ENCODE measurements around the gene RPS6KA2.

The RPS6KA2 gene

DNA sequence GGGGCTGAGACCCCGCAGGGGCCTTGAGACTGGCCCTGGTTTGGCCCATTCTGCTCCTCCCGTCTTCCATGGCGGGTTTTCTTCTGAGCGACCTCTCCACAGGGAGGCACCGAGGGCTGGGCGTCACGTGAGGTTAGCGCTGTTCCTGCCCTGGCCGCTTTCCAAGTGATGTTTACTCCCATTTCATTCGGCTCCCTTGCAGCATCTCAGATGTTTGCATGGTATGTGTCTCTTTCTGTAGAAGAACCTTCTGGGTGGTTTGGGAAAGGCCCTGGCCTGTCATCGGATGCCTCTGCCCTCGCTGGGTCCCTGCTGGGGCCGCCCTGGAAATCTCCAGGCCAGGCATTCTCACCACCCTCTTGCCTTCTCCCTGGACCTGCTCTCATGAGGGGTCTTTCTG, 57.8 kb downstream of the RPS6KA2 start:
- no peak for ATAC-seq

DNA sequence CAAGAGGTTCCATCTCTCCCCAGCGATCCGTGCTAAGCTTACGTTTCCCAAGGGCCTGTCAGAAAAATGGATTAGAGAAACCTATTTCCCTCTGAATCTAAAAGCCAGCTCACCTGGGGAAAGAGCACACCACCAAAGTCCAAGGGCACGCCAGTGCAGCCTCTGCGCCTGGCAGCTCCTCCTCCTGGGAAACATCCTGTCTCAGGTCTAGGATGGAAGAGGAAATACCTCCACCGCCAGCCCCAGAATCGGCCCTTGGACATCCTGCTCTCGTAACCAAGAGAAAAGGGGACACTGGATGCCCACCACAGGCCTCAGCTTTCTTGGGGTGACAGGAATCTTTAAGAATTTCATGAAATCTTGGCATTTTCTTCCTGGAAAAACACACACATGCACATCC, 59.2 kb downstream of the RPS6KA2 start:
- no peak for ATAC-seq

DNA sequence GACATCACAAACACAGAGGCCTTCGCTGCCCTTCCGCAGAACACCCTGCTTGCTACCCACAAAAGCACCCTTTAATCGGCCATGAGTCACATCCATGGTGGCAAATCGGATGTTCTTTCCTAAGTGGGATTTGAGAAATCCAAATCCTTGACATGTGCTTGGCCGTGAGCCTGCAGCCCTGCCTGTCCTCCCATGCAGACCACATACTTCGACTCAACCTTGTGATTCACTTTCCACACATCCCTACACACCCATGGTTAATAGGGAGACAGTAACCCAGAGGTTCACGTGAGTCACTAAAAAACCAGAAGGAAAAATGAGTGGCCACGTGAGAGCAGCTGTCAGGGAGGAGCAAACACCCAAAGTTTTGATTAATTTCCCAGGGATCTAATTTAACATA, 59.9 kb downstream of the RPS6KA2 start:
- ATAC-seq, result no peak

DNA sequence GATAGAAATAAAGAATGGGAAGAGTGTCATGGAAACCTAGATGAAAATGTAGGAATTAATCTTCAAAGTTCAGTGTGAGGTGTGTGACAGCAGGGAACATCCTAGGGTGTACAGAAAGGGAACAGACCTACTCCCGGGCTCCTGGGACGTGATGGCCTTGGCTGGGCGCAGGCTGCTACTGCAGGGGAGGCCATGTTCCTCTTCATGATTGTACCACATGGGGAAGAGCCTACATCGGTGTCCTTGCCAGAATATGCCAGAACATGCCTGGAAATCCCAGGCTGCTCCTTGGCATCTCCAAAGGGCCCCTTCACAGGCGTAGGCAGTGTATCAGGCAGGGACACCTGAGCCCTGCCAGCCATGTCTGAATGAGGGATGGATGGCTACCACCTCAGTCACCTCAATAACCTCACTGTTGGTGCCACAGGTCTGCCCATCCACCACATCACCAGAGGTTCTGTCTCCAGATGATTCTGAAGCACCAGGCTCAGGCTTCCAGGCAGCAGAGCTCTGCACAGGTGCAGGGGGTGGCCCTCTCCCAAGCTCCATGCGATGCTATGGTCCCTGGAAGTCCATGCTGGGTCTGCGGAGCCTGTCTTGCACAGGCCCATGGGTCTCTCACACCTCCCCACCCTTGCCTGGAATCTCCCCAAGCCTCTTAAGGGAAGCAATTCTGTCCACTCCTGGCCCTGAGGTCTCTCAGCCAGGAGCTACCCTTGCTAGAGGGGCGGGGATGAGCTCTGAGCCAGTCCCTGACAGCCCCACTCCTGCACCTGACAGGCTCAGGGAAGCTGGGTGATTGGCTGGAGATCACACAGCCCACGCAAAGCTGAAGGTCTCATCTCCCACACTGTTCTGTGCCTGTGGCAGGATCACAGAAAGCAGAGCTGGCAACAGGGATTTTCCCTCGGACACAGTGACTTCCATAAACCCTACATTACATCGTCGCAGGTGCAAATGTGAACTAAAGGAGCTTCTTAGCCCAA, 60.7 kb downstream of the RPS6KA2 start:
- no peak for ATAC-seq

DNA sequence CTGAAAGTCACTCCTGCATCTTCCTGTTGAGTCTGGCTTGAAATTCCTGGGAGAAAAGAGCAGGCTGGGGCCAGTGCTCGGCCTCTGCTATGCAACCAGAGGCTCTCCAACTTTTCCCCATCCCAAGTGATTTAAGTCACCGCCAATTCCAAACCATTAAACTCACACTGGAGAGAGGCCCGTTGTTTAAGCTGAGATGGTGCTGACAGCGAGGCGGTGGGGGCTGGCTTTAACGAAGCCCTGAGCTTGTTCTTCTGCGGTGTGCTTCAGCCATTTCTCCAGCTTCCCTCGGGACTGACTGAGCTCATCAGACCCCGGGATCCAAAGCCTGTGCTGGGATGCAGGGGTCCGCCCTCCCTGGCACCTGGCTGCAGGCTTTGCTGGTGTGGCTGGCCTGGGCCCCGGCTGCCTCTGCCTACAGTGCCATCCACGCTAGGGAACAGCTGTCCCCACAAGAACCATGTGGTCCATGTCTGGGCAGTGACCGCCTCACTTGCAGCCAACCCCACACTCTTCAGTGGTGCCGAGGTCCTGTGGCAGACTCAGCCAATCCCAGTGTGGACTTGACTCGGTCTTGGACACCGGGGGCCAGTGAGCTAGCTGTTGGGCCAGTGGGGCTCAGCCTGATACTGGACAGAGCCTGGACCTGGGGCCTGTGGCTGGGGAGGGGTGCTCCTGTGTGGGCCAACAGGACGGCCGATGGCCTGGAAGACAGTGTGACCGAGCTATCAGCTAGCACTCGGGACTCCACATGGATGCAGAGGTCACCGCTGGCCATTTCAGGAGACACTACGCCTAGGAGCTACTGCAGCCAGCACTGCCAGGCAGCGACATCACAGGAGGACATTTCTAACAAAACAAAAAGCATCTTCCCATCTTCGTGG, 61.7 kb downstream of the RPS6KA2 start:
- ATAC-seq, result no peak

DNA sequence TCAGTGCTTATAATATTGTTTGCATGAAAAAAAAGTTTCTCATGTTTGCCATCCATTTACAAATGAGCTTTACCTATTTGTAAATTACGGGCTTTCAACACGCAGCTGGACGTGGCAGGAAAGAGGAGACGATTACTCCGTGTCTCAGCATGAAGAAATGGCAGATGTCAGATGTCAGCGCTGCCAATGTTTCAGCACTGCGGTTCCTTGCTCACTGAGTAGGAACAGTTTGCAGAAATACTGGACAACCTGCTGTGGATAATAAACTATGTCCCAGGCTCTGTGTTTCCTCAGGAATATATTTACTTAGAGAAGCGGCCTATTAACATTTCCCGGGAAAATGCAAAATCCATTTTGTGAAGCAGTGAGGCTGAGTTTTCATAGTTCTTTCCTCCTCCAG, 63.2 kb downstream of the RPS6KA2 start:
- no peak for ATAC-seq

DNA sequence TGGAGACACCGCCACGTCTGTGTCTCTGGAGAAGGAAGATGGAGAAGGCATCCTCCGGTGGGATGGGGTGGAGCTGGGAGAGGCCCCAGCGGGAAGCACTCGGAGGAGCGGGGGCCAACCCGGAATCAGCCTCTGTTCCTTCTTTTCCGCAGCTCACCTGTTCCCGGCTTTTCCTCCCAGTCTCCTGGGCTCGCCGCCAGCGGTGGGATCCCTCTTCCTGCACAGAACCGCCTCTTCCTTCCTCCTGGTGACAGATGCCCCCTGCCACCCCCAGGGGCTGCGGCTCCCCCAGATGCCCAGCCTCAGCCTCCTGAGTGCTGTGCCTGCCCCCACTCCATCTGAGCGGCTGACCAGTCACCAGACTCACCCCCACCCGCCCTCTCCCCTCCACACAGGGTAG, 63.9 kb downstream of the RPS6KA2 start:
- ATAC-seq, result no peak

DNA sequence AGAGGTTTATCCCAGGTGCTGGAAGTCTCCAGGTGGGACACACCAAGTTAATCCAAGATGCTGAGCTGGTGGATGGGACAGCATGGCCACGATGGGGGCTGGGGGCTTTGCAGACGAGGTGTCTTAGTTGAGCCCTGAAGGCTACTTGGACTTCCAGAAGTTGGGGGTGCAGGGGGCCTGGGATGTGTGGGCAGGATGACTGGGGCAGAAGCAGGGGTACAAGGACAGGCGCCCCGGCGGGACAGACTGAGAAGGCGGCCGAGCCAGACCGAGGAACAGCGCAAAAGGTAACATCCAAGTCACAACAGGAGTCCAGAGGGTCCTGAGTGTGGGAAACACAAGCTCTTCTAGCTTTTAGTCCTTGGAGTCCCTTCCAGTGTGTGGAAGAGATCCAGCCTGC, 64.3 kb downstream of the RPS6KA2 start:
- ATAC-seq, result no peak

DNA sequence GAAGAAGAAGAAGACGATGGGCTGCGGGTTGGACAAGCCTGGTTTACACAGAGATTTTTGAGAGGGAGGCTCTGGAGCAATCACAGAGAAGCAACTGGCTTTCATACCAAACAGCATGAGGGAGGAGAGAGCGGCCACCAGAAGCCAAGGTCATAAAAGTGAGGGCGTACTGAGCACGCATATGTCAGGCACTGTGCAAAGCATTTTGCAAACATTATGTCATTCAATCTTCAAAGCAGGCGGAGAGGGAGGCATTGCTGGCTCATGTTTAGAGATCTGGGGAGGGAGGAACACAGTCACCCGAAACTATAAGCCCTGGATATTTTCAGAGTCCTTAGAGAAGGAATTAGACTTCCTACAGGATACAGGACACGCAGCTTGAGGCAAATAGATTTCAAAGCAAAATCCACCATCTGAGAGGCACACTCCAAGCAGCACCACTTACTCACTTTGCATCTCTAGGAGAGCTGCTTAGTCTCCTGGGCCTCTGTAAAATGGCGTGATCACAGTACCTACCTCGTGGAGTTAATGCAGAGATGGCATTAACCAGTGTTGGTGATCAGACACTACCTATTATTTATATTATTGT, 65.2 kb downstream of the RPS6KA2 start:
- no peak for ATAC-seq

DNA sequence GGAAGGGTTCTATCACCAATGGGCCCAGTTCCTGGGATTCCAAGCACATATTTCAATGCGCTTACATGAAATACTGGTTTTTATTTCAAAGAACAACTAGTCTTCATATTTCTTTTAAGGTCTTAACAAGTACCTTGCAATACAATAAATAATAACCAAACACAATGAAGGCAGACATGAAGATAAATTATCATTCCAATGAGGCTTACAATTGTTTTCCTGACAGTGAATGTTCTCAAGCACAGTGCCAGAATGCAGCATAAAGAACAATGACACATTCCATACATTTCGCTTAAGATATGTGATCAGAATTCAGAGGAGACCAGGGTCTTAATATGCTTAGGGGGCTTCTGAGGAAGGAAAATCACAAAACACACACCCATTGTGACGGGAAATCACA, 66.8 kb downstream of the RPS6KA2 start:
- ATAC-seq, result no peak

DNA sequence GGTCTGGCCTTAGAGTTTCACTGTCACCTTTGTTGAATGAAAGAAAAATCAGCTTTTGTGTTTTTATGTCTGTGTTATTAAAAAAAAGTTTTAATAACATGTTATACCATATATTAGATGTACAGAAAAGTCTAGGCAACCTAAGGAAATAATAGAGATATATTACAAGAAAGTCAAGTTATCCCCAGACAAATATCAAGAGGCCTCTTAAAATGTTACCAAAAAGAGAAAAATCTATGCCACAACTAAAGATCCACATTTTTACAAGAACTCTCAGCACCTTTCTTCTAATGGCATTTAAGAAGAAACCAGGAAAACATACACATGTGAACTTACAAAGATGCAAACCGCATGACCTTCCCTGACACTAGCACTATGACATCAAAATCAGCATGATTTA, 67.4 kb downstream of the RPS6KA2 start:
- no peak for ATAC-seq

DNA sequence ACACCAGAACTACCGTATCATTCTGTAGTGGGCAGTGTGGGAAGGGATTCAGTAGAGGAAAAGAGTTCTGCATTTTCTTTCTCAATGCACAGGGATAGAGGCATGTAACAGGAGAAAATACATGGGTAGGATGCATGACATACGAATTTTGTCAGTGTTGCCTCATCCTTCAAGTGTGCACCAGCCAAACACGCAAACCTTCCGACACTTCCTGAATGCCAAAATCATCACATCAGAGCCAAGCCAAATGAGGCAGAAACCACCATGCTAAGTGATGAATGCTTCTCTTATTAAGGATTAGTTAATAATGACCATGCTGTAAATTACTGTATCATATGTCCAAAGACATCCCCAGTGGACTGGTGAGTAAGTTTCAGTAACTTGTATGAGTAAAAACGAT, 67.8 kb downstream of the RPS6KA2 start:
- no peak for ATAC-seq

DNA sequence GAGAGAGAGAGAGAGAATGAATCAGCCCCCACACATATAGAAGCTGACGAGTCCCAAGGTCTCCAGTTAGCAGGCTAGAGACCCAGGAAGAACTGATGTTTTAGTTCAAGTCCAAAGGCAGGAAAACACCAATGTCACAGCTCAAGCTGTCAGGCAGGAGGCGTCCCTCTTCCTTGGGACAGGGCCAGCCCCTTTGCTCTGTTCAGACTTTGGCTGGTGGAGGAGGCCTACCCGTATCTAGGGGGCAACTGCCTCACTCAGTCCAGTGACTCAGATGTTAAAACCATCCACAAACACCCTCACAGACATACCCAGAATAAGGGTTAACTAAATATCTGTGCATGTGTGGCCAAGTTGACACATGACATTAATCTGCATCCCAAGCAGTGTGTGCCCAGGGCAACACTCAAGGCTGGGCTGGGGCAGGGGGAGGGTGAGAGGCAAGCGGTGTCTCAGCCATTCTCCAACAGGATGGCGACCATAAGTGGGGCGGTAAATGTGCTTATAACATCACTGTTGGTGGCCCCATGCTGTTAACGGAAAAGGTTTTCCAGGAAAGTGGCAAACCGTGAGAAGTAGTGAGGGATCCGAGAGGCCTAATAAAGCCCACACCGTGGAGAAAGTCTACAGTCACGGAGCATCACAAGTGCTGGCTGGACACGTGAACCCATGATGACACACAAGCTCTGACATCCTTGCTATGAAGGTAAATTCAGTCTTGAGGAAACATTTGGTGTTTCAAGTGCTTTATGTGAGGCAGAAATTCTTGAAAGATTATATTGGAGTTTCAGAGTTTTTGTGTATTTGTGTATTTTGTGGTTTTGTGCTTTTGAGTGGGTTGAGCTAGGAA, 68.7 kb downstream of the RPS6KA2 start:
- no peak for ATAC-seq

DNA sequence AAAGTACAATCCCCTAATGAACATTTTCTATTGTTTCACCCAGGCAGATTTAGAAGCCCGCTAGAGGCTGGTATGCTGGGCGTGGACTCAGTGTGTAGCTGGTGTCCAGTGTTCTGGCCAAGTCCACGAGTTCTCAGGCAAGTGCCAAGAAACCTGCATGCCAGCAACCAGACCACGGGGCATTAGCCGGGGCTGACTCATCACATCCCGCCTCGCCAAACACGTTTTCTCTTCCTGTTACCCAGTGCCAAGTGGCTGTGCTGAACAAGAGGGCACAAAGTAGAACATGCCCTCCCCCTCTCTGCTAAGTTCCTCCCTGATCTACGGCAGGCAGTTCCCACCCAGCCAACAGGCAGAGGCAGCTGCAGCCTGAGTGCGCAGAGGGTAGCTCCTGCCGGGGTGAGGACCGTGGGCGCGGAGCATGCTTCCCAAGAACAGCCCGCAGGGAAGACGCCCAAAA, 70.2 kb downstream of the RPS6KA2 start:
- ATAC-seq, result peak in 1 of 2 donors; percentile 24

DNA sequence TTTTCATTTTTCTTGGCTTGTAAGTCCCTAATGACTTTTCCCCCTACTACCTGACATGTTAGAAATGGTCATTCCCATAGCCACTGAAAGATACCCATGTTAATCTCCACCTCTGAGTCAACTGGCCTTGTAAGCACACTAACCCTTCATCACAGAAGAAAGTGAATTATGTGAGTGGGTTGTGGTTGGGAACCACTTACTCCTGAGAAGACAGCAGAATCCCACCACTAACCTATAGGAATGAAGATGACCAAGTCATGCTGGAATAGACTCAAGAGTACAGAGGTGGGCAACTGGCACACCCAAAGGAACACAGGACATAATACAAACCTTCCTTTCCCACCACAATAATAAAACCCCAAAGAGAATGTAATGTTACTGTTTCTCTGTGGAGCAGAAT, 70.7 kb downstream of the RPS6KA2 start:
- no peak for ATAC-seq

DNA sequence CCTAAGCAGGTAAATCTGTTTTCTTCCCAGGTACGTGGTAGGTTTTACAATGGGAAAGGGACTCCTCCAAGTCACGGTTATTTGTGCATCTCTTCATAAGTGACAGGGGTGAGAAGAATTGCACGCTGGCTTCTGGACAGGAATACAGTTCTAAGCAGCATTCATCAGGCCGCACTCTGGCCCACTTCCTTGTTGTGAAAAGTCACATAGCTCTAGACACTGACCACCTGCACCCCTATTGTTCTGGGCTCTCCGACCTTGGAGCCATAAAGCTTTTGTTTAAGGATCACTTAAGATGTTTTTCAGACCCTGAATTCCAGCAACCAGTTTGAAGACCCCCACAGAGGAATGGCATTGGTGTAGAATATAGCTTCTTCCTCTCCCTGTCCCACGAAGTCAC, 72.0 kb downstream of the RPS6KA2 start:
- ATAC-seq, result no peak

DNA sequence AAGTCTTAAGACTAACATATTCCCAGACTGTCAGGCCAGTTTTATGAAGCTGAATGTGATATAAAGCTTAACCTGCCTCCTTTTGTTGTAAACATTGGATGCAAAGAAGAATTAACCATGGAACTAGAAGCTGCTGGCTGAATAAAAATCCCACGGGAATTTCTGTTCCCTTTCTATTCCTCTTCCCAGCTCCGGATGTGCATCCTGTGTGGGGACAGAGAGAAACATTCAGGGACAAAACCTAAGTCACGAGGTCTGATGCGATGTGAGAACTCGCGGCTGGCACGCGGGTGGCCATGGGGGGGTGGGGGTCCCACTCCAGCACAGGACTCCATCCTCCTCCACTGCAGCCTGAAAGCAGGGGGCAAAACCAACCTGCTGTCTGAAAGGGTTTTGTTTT, 72.7 kb downstream of the RPS6KA2 start:
- ATAC-seq, result no peak

DNA sequence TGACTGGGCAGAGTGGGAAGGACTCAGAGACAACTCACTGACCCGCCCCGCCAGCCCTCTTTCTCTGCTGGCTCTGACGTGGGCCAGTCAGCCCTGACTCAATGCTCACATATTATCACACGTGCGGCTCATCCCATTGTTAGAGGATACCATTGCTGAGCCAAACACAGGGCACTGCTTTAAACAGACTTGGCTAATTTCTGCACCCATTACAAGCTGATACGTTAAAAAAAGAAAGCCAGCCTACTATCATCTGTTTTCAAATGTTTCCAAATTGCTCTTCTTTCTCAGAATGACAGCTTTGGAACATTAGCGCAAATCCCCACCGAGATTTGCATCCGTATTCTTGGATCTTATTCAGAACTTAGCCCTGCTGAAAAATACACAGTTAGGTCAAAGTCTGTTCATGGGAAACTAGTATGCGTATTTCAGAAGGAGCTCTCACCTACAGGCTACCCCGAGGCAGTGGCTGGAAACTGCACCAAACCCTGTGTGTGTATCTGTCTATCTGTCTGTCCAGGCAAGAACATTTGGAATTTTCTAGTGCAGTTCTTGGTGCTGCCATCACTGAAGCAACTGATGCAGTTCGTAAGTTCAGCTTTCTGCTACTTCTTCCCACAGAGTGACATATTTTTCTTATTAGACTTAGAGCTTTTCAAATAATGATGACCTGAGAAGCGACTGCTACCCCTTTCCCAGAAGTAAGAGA, 73.3 kb downstream of the RPS6KA2 start:
- ATAC-seq, result no peak

DNA sequence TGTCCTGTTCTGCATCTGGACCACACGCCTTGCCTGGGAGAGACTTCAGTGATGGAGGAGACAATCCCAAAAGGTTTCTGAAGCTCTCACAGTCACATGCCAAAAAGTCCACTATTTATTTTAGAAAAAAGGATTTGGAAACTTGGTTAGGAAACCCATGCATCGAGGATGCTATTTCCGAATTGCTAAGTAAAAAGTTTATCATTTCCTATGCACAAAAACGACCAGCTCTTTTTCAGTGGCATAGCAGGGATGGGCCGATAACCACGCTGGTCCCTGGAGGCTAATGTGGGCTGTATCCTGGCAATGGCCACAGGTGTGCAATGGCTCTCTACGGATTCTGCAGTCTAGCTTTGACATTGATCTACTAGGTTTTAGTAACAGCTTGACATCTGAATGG, 74.5 kb downstream of the RPS6KA2 start:
- no peak for ATAC-seq

DNA sequence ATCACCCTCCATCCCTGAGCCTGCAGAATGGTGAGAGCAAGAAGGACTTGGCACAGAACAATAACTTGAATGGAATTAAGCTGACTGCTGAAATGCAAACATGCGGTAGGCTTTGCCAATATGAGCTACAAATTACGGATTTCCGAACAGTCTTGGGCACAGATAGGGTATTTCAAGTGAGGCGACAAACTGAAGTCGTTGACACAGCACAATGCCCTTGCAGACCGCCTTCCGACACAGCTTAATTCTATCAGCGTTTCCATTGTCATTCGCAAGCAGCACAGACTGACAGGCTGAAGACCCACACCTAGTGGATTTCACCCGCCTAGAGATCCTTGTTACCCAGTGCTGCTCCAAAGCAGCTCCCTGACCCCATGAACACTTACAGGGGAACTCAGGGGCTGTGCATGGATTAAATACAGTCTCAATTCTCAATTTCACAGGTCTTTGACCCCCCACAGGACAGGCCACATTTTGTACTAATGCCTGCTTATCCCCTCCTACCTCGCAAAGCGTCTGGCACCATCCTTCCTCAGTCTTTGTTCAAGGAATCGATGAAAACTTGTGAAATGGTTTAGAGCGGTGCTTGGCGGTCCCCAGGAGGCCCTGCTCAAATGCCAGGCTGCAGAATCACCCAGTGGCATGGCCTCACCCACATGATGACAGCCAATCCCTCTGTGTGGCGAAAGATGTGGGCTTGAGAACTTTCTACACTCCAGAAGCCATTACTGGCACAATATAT, 75.1 kb downstream of the RPS6KA2 start:
- ATAC-seq, result no peak

DNA sequence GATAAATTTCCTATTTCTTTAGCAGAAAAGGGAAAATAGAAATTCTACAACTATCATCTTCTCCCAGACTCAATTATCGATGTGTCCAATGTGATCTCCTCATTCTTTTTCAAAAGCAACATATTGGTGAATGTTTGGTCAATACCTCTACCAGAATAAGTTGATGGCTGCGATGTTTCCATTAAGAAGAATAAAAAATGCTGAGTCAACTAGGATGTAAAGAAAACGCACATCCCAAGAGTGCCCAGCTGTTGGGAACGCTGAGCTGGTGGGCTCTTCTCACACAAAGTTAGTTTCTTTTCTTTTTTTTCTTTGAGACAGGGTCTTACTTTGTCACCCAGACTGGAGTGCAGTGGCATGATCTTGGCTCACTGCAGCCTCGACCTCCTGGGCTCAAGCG, 80.4 kb downstream of the RPS6KA2 start:
- no peak for ATAC-seq

Measured in activated CD4-positive, CD25-positive, alpha-beta regulatory T cell treated with anti-CD3 and anti-CD28 coated beads, Interleukin-2, amount 50 U/mL, for 24 hours (primary cell).